Hippocampal formation (tissue), 2 donors: ENCODE data around the gene SLC35D1.
"Not testable (repeated sequence)": the region's sequence is repeated elsewhere in the genome, so short reads cannot be mapped to it uniquely, and the experiment has no call there.

Experiments
- DNase-seq, 2 donors: peaks; one replicate each; lab custom pipeline; 2025; lab: John Stamatoyannopoulos, UW

Gene SLC35D1

GRCh38 chr1:66985835-66986234 lies 68.1 kb downstream of the SLC35D1 start:
- DNase-seq, result no peak

DNA sequence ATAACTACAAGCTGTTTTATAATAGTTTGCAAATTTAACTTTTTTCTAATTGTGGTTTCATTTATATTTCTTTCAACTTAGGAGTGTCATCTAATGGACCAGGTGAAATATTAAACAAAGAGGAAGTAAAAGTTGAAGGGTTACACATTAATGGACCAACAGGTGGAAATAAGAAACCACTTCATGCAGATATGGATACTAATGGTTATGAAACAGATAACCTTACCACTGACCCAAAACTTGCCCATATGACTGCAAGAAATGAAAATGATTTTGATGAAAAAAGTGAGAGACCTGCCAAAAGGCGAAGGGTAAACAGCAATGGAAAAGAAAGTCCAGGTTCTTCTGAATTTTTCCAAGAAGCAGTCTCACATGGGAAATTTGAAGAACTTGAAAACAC lies 69.5 kb downstream of the SLC35D1 start:
- DNase-seq, result no peak

DNA sequence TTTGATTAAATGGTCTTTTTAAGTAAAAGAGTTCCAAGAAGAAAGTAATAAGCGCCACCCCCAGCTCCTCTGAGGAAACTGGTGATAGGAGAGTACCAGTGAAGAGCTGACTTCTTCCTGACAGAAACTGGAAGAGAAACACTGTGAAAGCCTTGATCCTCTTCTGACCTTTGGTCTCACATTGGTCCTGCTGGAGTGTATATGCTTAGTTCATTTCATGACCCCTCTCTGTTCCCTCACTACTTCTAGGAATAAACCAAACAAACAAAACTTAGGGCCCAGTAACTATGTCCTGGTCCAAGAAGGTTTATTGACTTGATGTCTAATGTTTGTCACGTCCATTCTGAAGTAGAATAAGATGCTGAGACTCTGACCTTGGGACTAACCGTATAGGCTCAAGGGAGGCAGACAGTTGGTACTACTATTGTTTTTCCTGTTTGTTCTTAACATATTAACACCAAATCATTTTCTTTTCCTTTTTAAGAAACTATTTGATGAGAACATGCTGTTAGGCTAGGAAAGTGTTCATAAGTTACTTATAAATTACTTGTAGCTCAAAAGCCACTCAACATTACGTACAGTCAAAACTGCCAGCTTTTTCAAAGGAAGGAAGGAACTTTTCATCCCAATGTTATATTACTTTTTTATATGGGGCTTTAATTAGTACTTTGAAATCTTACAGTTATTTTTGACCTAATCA lies 71.2 kb downstream of the SLC35D1 start:
- no peak for DNase-seq

DNA sequence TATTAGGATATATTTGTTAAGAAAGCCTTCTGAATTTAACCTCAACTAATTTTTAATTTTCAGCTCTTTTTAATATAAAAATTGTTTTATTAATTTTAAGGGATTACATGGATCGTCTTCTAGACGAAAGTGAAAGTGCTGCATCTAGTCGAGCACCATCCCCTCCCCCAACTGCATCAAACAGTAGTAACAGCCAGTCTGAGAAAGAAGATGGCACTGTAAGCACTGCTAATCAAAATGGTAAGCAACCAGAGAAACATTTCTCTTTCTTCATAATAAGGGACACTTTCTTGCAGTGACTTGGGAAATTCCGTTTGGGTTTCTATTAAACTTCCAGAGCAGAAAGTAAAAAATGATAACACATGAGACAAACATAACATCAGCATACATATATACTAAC lies 72.3 kb downstream of the SLC35D1 start:
- DNase-seq, result peak; percentile 6 to 63

DNA sequence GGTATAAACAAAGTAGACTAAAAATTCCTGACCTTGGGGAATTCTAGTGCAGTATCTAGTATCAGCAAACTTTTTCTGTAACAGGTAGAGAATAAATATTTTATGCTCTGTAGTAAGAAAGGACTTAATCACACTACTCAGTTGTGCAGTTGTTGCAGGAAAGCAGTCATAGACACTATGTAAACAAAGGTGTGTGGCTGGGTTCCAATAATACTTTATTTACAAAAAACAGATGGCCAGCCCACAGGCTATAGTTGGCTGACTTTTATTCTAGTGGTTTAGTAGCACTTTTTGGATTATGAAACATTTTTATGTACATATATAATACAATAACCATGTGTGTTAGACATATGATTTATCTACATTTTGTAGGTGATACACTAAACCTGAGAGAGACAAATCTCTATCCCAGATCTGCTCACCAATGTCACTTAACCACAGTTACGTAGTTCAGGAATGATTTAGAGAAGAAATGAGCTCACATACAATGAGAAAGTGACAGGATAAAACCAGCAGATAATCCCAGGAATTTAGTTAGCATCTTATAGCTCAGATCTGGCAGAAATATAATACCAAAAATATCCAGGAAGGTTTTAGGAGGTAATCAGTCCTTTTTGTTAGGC lies 73.1 kb downstream of the SLC35D1 start:
- no peak for DNase-seq

- DNase-seq, result not testable (repeated sequence)
Measured at GRCh38 chr1:66979621-66980020, 74.3 kb downstream of the SLC35D1 start.

DNA sequence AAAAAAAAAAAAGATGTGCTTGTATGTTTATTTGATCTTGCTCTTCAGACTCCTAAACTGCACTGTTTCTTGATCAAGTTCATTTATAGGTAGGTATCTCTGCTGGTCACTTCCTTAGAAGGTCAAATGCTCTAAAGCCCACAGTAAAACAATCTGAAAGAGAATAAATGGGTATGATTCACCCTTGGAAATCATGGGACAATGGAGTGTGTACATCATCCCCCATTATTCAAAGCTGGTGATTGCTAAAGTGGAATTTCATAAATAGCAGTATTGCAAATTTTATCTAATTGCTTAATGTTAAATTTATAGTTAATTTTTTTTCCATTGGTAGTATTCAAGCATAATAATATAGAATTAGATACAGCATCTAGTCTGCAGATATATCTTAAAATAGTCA lies 75.7 kb downstream of the SLC35D1 start:
- DNase-seq, result no peak

DNA sequence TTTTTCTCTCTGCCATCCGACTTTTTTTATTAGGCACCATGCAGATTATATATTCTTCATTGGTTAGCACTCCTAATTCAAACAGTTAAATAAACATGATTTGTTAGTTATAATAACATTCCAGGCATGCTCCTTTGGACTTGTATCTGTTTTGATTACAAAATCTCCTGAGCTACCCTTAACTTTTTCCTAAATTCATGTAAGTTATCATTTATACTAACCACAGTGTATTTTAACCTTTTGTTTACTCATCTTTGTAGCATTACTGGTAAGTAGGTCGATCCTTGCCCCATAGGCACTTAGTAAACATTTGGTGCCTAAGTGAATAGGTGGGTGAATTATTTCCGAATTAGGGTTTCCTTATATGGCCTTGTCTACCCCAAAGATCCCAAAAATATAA lies 85.4 kb downstream of the SLC35D1 start:
- DNase-seq, result no peak

DNA sequence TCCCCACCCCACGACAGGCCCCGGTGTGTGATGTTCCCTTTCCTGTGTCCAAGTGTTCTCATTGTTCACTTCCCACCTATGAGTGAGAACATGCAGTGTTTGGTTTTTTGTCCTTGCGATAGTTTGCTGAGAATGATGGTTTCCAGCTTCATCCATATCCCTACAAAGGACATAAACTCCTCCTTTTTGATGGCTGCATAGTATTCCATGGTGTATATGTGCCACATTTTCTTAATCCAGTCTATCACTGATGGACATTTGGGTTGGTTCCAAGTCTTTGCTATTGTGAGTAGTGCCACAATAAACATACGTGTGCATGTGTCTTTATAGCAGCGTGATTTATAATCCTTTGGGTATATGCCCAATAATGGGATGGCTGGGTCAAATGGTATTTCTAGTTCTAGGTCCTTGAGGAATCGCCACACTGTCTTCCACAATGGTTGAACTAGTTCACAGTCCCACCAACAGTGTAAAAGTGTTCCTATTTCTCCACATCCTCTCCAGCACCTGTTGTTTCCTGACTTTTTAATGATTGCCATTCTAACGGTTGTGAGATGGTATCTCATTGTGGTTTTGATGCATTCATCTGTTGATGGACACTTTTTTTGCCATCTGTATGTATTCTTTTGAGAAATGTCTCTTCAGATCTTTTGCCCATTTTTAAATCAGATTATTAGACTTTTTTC lies 87.6 kb downstream of the SLC35D1 start:
- DNase-seq, result not testable (repeated sequence)

DNA sequence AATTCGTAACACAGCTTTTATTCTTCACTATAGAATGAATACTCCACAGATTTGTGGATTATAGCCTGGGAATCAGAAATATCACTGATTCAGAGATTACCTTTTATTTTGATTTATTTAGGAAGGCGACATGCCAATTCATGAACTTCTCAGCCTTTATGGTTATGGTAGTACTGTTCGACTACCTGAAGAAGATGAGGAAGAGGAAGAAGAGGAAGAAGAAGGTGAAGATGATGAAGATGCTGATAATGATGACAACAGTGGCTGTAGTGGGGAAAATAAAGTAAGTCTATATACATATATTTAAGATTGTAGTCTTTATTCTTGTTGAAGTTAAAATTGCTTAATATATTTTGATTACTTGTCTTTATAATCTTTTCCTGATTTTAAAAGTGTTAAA lies 96.0 kb downstream of the SLC35D1 start:
- no peak for DNase-seq

DNA sequence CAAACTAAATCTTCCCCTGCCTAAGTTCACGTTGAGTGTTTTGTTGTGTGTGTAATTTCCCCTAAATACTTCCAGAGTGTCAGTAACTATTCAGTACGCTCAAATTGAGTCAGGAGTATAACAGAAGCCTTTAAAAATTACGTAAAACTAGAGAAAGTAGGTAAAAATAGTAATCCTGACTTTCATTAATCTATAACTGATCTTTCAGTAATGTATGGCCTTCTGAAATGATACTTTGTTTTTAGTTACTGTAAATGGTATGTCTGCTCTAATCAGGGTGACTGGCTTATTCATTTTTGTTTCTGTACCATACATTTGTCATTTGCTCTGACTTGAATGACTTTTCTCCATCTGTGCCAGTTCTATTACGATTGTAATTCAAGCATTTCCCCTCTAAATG lies 99.7 kb downstream of the SLC35D1 start:
- DNase-seq, result no peak

DNA sequence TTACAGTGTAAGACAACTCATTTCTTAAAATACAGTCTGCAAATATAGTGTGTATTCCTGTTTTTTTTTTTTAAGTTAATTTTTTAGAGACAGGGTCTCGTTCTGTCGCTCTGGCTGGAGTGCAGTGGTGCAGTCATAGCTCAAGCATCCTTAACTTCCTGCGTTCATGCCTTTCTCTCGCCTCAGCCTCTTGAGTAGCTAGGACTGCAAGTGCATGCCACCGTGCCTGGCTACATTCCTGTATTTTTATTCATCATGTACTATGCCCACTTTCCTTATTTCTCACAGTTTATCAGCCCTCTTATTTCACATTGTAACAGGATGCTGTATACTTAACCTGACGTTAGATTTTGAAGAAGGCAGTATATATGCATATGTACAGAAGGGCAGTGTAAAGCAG lies 102.4 kb downstream of the SLC35D1 start:
- no peak for DNase-seq
